HG03196 (cell line): ENCODE measurements around the gene ACSM3.
"Not testable (repeated sequence)": the region's sequence is repeated elsewhere in the genome, so short reads cannot be mapped to it uniquely, and the experiment has no call there.

Experiments
- ATAC-seq: cut with Tn5 transposase; IDR thresholded peaks from one replicate; pipeline ENCODE4 v1.9.1; 2021; ENCODE audit not compliant: unreplicated experiment

ACSM3 gene

DNA sequence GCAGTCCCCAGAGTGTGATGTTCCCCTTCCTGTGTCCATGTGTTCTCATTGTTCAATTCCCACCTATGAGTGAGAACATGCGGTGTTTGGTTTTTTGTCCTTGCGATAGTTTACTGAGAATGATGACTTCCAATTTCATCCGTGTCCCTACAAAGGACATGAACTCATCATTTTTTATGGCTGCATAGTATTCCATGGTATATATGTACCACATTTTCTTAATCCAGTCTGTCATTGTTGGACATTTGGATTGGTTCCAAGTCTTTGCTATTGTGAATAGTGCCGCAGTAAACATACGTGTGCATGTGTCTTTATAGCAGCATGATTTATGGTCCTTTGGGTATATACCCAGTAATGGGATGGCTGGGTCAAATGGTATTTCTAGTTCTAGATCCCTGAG lies 8.0 kb upstream of the ACSM3 start:
- not testable (repeated sequence) for ATAC-seq

DNA sequence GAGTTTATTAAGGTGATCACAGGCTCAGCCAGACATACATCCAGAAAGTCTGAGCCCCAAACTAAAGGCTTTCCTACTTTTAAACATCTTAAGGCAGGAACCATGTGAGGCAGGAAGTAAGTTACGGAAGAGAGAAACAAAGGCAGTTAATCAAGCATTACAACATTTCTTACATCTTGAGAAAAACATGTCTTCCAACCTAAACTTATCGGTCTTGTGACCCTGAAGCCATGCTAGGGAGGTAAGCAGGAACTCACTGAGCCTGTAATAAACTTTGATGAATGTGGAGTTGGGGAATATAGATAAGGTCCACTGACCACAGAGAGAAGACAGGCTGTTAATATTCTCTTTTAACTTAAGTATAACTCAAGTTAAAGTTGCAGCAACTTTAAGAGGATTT lies 3.5 kb upstream of the ACSM3 start:
- ATAC-seq: no peak

DNA sequence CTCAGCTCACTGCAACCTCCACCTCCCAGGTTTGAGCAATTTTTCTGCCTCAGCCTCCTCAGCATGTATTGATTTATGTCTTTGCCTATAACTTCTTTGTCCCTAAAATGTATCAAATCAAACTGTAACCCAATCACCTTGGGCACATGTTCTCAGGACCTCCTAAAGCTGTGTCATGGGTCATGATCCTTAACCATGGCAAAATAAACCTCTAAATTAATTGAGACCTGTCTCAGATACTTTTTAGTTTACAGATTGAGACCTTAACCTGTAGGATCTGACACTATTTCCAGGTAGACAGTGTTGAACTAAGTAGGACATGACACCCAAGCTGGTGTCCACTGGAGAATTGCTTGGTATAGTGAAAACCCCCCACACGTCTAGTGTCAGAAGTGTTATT lies 2.6 kb upstream of the ACSM3 start:
- no peak for ATAC-seq

- ATAC-seq: no peak
Observed at GRCh38 chr16:20762404-20763123, 1.2 kb upstream of the ACSM3 start.

- ATAC-seq: not testable (repeated sequence)
Observed at GRCh38 chr16:20764448-20764847, 634 bp downstream of the ACSM3 start.

DNA sequence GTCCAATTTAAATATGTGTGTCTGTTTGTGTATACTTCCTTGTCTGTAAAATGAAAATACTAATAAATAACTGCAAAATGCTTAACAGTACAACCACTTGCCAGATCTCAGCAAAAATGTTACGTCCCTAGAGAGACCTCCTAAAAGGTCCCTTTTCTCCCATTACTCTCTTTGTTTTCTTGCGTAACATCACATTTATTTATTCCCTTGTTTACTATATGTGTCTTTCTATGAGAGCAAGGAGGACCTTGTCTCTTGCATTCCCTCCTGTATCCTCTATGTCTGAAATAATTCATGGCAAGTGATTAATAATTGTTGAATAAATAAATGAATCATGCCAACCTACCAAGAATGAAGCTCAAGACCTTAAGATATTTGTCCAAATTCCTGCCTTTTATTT lies 1.9 kb downstream of the ACSM3 start:
- ATAC-seq: no peak

DNA sequence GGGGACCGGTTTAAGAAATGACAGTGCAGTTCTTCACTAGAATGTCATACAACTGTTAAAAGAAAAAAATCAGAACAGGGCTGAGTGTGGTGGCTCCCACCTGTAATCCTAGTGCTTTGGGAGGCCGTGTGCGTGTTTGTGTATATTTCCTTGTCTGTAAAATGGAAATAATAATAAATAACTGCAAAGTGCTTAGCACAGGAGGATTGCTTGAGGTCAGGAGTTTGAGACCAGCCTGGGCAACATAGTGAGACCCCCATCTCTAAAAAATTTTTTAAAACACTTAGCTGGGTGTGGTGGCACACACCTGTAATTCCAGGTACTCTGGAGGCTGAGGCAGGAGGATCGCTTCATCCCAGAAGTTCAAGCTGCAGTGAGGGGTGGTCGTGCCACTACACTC lies 2.5 kb downstream of the ACSM3 start:
- ATAC-seq: no peak

DNA sequence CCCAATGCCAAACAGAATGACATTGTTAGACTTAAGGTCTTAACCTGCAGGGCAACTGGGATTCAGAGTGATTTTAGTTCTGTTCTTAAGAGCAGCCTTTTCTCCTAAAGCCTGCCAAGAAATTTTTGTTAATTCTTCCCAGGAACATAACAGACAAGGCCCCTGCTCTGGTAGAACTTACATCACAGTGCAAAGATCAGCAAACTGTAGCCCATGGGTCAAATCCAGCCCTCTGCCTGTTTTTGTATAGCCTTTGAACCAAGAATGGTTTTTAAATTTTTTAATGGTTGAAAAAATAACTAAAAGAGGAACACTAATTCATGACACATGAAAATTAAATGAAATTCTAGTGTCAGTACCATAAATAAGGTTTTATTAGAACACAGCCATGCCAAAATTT lies 3.8 kb downstream of the ACSM3 start:
- no peak for ATAC-seq

- ATAC-seq: no peak
Observed at GRCh38 chr16:20768121-20768520, 4.3 kb downstream of the ACSM3 start.

- no peak for ATAC-seq
Observed at GRCh38 chr16:20768818-20769217, 5.0 kb downstream of the ACSM3 start.

GRCh38 chr16:20773679-20774078 lies 9.9 kb downstream of the ACSM3 start:
- no peak for ATAC-seq

DNA sequence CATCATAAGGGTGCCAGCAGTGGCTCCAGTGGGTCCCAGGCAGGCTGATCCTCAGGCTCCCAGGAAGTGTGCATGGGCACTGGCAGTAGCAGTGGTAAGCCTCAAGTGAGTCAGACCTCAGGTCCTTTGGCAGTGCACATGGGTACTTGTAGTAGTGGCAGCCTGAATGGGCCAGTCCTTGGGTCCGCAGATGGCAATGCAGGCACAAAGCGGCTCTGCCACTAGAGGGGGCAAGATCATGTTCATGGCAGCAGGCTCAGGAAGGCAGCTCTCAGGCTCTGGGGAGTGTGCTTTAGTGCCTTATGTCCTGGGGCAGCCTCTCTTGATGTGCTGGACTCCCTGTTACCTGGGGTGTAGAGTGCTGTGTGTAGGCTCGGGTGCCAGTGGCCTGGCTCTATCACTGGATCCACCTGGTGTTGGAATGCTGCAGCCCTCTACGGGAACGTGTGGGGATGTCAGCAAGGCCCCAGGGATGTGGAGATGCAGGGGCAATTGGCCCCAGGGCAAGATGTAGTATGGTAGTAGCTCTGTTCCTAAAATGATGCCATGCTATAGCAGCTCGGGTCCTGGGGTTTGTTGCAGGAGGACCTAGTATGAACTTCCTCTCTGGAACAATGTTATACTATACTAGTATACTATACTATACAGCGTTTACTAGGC lies 11.0 kb downstream of the ACSM3 start:
- no peak for ATAC-seq

- no peak for ATAC-seq
Observed at GRCh38 chr16:20781697-20782096, 17.9 kb downstream of the ACSM3 start.

DNA sequence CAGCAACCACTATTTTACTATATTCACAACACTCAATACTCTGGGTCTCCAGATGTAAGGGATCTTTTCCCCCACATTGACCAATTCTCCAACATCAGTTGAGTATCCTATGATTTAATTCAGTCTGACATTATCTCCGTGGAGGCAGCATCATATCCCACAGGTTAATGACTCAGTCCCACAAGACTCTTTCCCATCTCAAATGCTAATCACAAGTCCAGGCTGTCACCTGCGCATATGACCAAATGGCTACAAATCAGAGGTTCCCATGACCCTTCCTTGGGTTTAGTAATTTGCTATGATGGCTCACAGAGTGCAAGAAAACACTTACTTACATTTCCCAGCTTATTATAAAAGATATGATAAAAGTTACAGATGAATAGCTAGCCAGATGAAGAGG lies 18.7 kb downstream of the ACSM3 start:
- ATAC-seq: no peak

- no peak for ATAC-seq
Observed at GRCh38 chr16:20784204-20784603, 20.4 kb downstream of the ACSM3 start.

DNA sequence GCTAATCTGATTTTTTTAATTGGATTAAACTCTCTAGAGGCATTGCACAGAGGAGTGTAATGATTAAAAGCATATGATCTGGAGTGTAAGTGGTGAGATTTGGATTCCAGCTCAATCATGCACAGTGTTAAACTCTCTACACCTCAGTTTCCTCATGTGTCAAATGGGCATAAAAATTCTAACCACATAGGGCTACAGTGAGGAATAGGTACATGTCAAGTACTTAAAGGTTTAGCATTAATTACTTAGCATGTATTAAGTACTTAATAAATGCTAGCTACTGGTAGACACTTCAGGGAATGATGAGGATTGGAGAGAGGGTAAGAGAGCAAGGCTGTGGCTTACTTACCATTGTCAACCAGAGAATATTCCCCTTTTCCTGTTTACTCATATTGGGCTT lies 25.3 kb downstream of the ACSM3 start:
- ATAC-seq: no peak

DNA sequence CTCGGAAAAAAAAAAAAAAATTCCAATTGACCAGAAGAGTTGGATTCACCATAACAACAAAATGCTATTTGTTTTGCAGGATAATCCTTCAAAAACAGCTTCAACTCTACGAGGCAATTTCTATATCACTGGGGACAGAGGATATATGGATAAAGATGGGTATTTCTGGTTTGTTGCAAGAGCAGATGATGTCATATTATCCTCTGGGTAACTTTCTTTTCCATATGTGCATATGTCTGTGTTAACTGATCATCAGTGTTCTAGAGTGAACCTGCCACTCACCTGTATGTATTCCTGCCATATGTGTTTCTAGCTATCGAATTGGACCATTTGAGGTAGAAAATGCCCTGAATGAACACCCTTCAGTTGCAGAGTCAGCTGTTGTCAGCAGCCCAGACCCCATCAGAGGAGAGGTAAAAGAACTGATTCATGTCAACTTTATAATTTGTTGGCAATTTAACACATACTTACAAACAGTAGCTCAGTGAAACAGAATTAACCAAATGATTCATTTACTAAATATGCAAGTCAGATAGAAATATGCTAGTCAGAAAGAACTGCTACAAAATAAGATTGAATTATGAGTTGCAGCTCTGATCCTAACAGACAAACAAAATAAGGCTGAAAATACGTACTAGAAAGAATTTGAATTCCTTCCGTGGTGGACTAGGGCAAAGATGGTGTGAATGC lies 28.3 kb downstream of the ACSM3 start:
- no peak for ATAC-seq

GRCh38 chr16:20798364-20798763 lies 34.5 kb downstream of the ACSM3 start:
- no peak for ATAC-seq

GRCh38 chr16:20799599-20799998 lies 35.8 kb downstream of the ACSM3 start:
- no peak for ATAC-seq

- ATAC-seq: no peak
Observed at GRCh38 chr16:20801278-20801677, 37.5 kb downstream of the ACSM3 start.

DNA sequence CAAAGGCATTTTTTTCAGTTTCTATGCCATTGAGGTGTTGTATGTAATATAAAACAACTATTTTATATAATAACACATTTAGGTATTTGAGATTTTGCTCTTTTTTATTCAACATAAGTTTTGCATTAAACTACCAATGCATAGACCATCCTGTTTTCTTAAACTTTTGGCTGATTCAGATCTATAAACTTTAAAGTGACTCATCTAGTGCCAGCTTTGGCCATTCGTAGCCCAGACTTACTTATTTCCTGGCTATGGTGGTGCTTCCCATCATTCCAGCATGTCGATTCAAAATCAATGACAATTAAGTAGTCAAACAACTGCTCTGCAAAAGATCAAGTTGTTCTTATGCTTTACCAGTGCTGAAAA lies 39.4 kb downstream of the ACSM3 start:
- no peak for ATAC-seq

DNA sequence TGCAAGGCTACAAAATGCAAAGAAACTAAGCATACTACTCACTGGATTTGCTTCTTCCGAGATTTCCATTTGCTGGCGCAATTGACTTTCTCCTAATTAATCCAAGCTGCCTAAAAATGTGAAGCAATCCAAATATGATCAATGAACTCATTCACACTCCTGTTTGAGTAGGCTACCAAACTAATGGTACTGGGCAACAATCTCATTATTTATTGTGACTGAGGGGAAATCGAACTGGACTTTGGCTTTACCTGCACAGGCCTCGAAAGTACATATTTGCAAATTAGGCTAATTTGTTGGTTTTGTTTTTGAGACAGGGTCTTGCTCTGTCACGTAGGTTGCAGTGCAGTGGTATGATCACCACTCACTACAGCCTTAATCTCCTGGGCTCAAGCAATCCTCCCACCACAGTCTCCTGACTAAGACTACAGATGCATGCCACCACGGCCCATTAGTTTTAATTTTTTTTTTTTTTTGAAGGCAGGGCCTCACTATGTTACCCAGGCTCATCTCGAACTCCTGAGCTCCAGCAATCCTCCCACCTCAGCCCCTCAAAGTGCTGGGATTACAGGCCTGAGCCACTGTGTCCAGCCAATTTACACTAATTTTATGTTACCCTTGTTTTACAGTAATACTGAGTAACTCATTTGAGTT lies 39.9 kb downstream of the ACSM3 start:
- ATAC-seq: no peak
